ENCODE results near the gene BRINP2. TPM values are rescaled to one million over a fixed set of nuclear protein-coding genes. Genes with fewer than 3 reads are reported as not detected.

The BRINP2 gene
- polyA plus RNA-seq, 1 experiment = not detected

GRCh38 chr1:177164380-177165068 lies 6.2 kb upstream of the BRINP2 start, which contains the start of gene ASTN1:
Gene ASTN1 (minus strand): TSS chr1:177164712. CDS start chr1:177164676, 36 bp downstream.
- no peaks in the 10 kb centered on the region for H3K9me3 ChIP-seq (ENCODE audit: control insufficient read depth, insufficient read depth, low read length)
- CTCF ChIA-PET = interaction anchor here (0.6 to 3.8 kb wide), 6 partner anchors 17 to 1838 kb away, joined by 3 to 17 read pairs (median 4); no protein-coding TSS in a partner anchor
- H3K4me3 ChIP-seq (ENCODE audit: low read depth, low read length) = peak within 1 kb of the TSS; percentile 50
- peaks cover 27% of the 10 kb centered on the region for H3K27me3 ChIP-seq (ENCODE audit: control insufficient read depth, insufficient read depth, low read length)
- TF ChIP-seq, protein P1, sequence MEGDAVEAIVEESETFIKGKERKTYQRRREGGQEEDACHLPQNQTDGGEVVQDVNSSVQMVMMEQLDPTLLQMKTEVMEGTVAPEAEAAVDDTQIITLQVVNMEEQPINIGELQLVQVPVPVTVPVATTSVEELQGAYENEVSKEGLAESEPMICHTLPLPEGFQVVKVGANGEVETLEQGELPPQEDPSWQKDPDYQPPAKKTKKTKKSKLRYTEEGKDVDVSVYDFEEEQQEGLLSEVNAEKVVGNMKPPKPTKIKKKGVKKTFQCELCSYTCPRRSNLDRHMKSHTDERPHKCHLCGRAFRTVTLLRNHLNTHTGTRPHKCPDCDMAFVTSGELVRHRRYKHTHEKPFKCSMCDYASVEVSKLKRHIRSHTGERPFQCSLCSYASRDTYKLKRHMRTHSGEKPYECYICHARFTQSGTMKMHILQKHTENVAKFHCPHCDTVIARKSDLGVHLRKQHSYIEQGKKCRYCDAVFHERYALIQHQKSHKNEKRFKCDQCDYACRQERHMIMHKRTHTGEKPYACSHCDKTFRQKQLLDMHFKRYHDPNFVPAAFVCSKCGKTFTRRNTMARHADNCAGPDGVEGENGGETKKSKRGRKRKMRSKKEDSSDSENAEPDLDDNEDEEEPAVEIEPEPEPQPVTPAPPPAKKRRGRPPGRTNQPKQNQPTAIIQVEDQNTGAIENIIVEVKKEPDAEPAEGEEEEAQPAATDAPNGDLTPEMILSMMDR (IDR thresholded peaks at IDR 0.05; ENCODE audit: low read depth, low read length) = no peak
- POLR2A ChIA-PET = interaction anchor here (0.7 kb wide), 1 partner anchor 67 kb away, joined by 4 read pairs; no protein-coding TSS in a partner anchor
- no peak for DNase-seq (ENCODE audit: low read depth, low spot score)
- H3K27ac ChIP-seq (ENCODE audit: low read depth, low read length) = no peak within 1 kb of the TSS

GRCh38 chr1:177165069-177165439 lies 5.7 kb upstream of the BRINP2 start:
- TF ChIP-seq, protein P1 (IDR thresholded peaks at IDR 0.05; ENCODE audit: low read depth, low read length) = no peak
- H3K4me3 ChIP-seq (ENCODE audit: low read depth, low read length) = peak overlapping the region; percentile 50
- ChIA-PET CTCF (interaction anchor here (0.6 to 3.8 kb wide), 2 partner anchors 16 to 1417 kb away, joined by 3 to 17 read pairs; no protein-coding TSS in a partner anchor), POLR2A (no interaction called here)
- H3K9me3 ChIP-seq (ENCODE audit: control insufficient read depth, insufficient read depth, low read length) = no peaks in the 10 kb centered on the region
- H3K27ac ChIP-seq (ENCODE audit: low read depth, low read length) = no peak overlapping the region
- H3K27me3 ChIP-seq (ENCODE audit: control insufficient read depth, insufficient read depth, low read length) = peaks cover 32% of the 10 kb centered on the region
- DNase-seq (ENCODE audit: low read depth, low spot score) = no peak

GRCh38 chr1:177171536-177172123 lies 872 bp downstream of the BRINP2 start:
- TF ChIP-seq, protein P1 (IDR thresholded peaks at IDR 0.05; ENCODE audit: low read depth, low read length) = no peak
- DNase-seq (ENCODE audit: low read depth, low spot score) = no peak
- H3K9me3 ChIP-seq (ENCODE audit: control insufficient read depth, insufficient read depth, low read length) = no peaks in the 10 kb centered on the region
- H3K27me3 ChIP-seq (ENCODE audit: control insufficient read depth, insufficient read depth, low read length) = peaks cover 30% of the 10 kb centered on the region
- no peak overlapping the region for H3K27ac ChIP-seq (ENCODE audit: low read depth, low read length)
- CTCF ChIA-PET = interaction anchor here (3.9 kb wide), 1 partner anchor 10 kb away, joined by 20 read pairs; no protein-coding TSS in a partner anchor
- POLR2A ChIA-PET = no interaction called here
- no peak overlapping the region for H3K4me3 ChIP-seq (ENCODE audit: low read depth, low read length)

DNA sequence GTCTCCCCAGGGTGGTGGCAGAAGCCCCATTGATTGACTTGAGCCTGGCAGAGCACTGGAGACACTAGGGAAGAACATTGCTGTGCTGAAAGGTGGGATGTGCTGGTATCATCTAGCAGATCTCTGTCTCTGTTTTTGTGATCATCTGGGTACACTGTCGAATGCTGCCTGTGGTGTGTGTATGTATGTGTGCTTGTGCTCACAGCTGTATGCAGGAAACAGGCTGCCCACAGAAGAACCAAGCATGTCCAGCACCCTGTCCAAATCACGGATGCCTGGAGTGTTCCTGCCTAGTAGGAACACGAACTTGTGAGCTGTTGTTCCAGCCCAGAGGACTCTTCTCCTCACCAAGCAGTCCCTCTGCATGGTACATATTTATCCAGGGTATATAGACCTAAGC lies 1.5 kb downstream of the BRINP2 start:
- TF ChIP-seq, protein P1 (IDR thresholded peaks at IDR 0.05; ENCODE audit: low read depth, low read length) = no peak
- POLR2A ChIA-PET = no interaction called here
- peaks cover 30% of the 10 kb centered on the region for H3K27me3 ChIP-seq (ENCODE audit: control insufficient read depth, insufficient read depth, low read length)

GRCh38 chr1:177172866-177173265 lies 2.1 kb downstream of the BRINP2 start:
- TF ChIP-seq, protein P1 (IDR thresholded peaks at IDR 0.05; ENCODE audit: low read depth, low read length) = no peak
- no peak overlapping the region for H3K4me3 ChIP-seq (ENCODE audit: low read depth, low read length)
- ChIA-PET POLR2A (no interaction called here), CTCF (interaction anchor here (3.9 kb wide), 1 partner anchor 9 kb away, joined by 20 read pairs; no protein-coding TSS in a partner anchor)
- DNase-seq (ENCODE audit: low read depth, low spot score) = no peak
- no peak overlapping the region for H3K27ac ChIP-seq (ENCODE audit: low read depth, low read length)
- H3K27me3 ChIP-seq (ENCODE audit: control insufficient read depth, insufficient read depth, low read length) = peaks cover 30% of the 10 kb centered on the region
- no peaks in the 10 kb centered on the region for H3K9me3 ChIP-seq (ENCODE audit: control insufficient read depth, insufficient read depth, low read length)

More for the DNA sequence above, 1.5 kb downstream of the BRINP2 start:
- Histone ChIP-seq H3K27ac (ENCODE audit: low read depth, low read length) (no peak overlapping the region), H3K9me3 (ENCODE audit: control insufficient read depth, insufficient read depth, low read length) (no peaks in the 10 kb centered on the region), H3K4me3 (ENCODE audit: low read depth, low read length) (no peak overlapping the region)
- no peak for DNase-seq (ENCODE audit: low read depth, low spot score)
- CTCF ChIA-PET = interaction anchor here (3.9 kb wide), 1 partner anchor 9 kb away, joined by 20 read pairs; no protein-coding TSS in a partner anchor
